Caco-2 (cell line): Measurements from ENCODE around the gene UGT1A5. TPM values are rescaled to one million over a fixed set of nuclear protein-coding genes. Genes with fewer than 3 reads are reported as not detected.

ENCODE experiments used
- BruUV-seq: library from RNA; stranded (reverse); fragments of 400-500 nt; replicated peaks from 2 replicates; lab custom pipeline; 2021; lab: Mats Ljungman, UMichigan
- CTCF ChIA-PET: fragments of 300-600 bp; sonication (Branson Sonifier 250); formaldehyde crosslinking; loops from one replicate; lab custom pipeline; 2022; ENCODE audit warnings: antibody characterized with exemption; lab: Charles Lee
- POLR2A ChIA-PET: fragments of 300-600 bp; sonication (Branson Sonifier 250); formaldehyde crosslinking; loops from one replicate; lab custom pipeline; 2022; ENCODE audit warnings: antibody characterized with exemption; lab: Charles Lee
- DNase-seq, 2 experiments: peaks; one replicate each; pipeline versions ENCODE4 v3.0.0 to v3.0.0-alpha.2; 2020 to 2022
- H3K27me3 ChIP-seq: replicated peaks from 2 replicates; pipeline ENCODE4 v1.6.0; 2011; ENCODE audit warnings: low read length; ENCODE audit not compliant: control insufficient read depth, insufficient read depth
- H3K36me3 ChIP-seq: 2 replicates; pipeline ENCODE4 v1.5.1; 2011; ENCODE audit warnings: low read length; ENCODE audit not compliant: control insufficient read depth, insufficient read depth
- H3K4me1 ChIP-seq: fragments of 250-450 bp; sonication (Bioruptor Pico); 2 replicates; pipeline ENCODE4 v1.5.1; 2020; ENCODE audit warnings: mild to moderate bottlenecking
- H3K4me3 ChIP-seq: 2 replicates; pipeline ENCODE4 v1.5.1; 2011; ENCODE audit warnings: low read depth, mild to moderate bottlenecking, control low read depth, low read length
- H3K9me3 ChIP-seq: fragments of 250-450 bp; sonication (Bioruptor Pico); 2 replicates; pipeline ENCODE4 v1.5.1; 2020; ENCODE audit warnings: mild to moderate bottlenecking, moderate library complexity
- H3K27ac Mint-ChIP-seq: one replicate; pipeline ENCODE4 v1.8.0; 2022; ENCODE audit warnings: mixed read lengths; ENCODE audit not compliant: unreplicated experiment
- H3K27me3 Mint-ChIP-seq: one replicate; pipeline ENCODE4 v1.8.0; 2022; ENCODE audit warnings: mixed read lengths; ENCODE audit not compliant: insufficient read depth, unreplicated experiment
- H3K36me3 Mint-ChIP-seq: one replicate; pipeline ENCODE4 v1.8.0; 2022; ENCODE audit warnings: mild to moderate bottlenecking, mixed read lengths; ENCODE audit not compliant: insufficient read depth, unreplicated experiment
- H3K4me1 Mint-ChIP-seq: one replicate; pipeline ENCODE4 v1.8.0; 2022; ENCODE audit warnings: low read depth, mixed read lengths; ENCODE audit not compliant: unreplicated experiment
- H3K4me3 Mint-ChIP-seq: one replicate; pipeline ENCODE4 v1.8.0; 2022; ENCODE audit warnings: mild to moderate bottlenecking, moderate library complexity, mixed read lengths; ENCODE audit not compliant: unreplicated experiment
- H3K9me3 Mint-ChIP-seq: one replicate; pipeline ENCODE4 v1.8.0; 2022; ENCODE audit warnings: mixed read lengths; ENCODE audit not compliant: unreplicated experiment
- intact Hi-C: fragments of 100-400 bp; cut with micrococcal nuclease; formaldehyde crosslinking; loops from one replicate; pipeline ENCODE4 v1.10.0; 2022; ENCODE audit not compliant: unreplicated experiment
- total RNA-seq: library from RNA; stranded (reverse); gene quantifications from 2 replicates; pipeline ENCODE4 v1.2.3, GENCODE V29; 2022
- TF ChIP-seq, protein P1 (sequence below), 2 experiments: fragments of 200-600 bp in 1 of 2; IDR thresholded peaks; 1 replicate in 1 of 2; 2 replicates in 1 of 2; pipeline versions ENCODE4 v1.5.1 to v1.8.0; 2011 to 2022; ENCODE audit warnings: antibody characterized with exemption in 1 of 2, control low read depth in 1 of 2, inconsistent platforms in 1 of 2, low read depth in 1 of 2, low read length in 1 of 2, mild to moderate bottlenecking in 1 of 2, moderate library complexity in 1 of 2; ENCODE audit not compliant: insufficient read depth in 1 of 2, severe bottlenecking in 1 of 2, unreplicated experiment in 1 of 2

UGT1A5 gene
- total RNA-seq, 1 experiment from 2014 or later: 1.2 TPM

DNA sequence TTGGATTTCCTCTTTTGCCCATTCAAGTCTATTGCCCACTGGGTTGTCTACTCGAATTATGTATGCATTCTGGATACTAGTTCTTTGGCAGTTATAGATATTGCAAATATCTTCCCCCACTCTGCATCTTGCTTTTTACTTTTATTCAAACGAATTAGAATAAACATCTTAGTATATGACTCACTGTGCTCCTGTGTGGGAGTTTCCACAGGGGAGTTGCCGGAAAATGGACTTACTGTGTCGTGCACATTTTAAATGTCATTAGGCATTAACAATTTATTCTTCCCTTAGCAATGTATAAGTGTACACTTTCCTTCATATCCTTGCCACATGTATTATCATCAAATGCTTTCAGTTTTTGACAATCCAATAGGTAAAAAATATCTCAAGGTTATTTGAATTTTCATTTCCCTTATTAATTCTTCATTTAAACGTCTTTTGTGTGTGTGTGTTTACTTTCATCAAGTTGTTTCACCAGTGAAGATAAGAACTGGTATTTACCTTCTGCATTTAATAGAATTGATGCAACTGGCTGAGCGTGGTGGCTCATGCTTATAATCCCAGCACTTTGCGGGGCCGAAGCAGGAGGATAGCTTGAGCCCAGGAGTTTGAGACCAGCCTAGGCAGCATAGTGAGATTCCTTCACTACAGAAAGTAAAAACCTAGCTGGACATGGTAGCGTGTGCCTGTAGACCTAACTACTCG is 4.6 kb upstream of the UGT1A5 start:
- Histone ChIP-seq H3K4me1 (peaks cover 31% of the 10 kb centered on the region), H3K9me3 (no peaks in the 10 kb centered on the region), H3K27me3 (no peaks in the 10 kb centered on the region), H3K36me3 (no peaks in the 10 kb centered on the region), H3K4me3 (no peak overlapping the region)
- ChIA-PET POLR2A (no interaction called here), CTCF (no interaction called here)
- Mint-ChIP-seq H3K4me1 (peaks cover 23% of the 10 kb centered on the region), H3K27me3 (no peaks in the 10 kb centered on the region), H3K4me3 (no peak overlapping the region), H3K27ac (no peak overlapping the region), H3K9me3 (peaks cover 10% of the 10 kb centered on the region), H3K36me3 (peaks cover 12% of the 10 kb centered on the region)
- no TSS peak for BruUV-seq
- intact Hi-C loops: no loop called here
- DNase-seq: no peak
- TF ChIP-seq, protein P1, sequence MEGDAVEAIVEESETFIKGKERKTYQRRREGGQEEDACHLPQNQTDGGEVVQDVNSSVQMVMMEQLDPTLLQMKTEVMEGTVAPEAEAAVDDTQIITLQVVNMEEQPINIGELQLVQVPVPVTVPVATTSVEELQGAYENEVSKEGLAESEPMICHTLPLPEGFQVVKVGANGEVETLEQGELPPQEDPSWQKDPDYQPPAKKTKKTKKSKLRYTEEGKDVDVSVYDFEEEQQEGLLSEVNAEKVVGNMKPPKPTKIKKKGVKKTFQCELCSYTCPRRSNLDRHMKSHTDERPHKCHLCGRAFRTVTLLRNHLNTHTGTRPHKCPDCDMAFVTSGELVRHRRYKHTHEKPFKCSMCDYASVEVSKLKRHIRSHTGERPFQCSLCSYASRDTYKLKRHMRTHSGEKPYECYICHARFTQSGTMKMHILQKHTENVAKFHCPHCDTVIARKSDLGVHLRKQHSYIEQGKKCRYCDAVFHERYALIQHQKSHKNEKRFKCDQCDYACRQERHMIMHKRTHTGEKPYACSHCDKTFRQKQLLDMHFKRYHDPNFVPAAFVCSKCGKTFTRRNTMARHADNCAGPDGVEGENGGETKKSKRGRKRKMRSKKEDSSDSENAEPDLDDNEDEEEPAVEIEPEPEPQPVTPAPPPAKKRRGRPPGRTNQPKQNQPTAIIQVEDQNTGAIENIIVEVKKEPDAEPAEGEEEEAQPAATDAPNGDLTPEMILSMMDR (IDR thresholded peaks at IDR 0.05; ENCODE audit: insufficient read depth in 1 of 2, low read depth in 1 of 2, low read length in 1 of 2, severe bottlenecking in 1 of 2, unreplicated experiment in 1 of 2): no peak

DNA sequence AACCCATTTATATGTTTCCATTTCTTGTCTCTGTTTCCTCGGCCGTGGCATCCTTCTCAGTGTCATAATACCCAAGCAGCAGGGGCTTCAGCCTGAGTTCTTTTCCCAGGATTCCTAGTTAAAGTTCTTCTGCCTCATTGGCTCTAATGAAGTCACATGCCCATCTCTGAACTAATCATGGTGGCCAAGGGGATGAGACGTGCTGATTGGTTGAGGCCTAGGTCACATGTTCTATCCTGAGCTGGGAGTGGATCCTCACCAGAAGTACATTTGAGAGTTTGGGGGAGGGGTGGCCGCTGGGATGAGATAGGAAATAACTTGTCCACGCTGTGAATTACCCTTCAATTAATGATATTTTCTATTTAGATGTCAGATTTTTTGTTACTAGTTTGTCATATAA is 3.8 kb upstream of the UGT1A5 start:
- Histone ChIP-seq H3K9me3 (no peaks in the 10 kb centered on the region), H3K4me1 (peaks cover 27% of the 10 kb centered on the region), H3K36me3 (no peaks in the 10 kb centered on the region), H3K4me3 (no peak overlapping the region), H3K27me3 (no peaks in the 10 kb centered on the region)
- TF ChIP-seq, protein P1 (IDR thresholded peaks at IDR 0.05; ENCODE audit: insufficient read depth in 1 of 2, low read depth in 1 of 2, low read length in 1 of 2, severe bottlenecking in 1 of 2, unreplicated experiment in 1 of 2): no peak
- peaks cover 10% of the 10 kb centered on the region for H3K36me3 Mint-ChIP-seq
- intact Hi-C loops: no loop called here
- H3K27ac Mint-ChIP-seq: no peak overlapping the region
- no peak for DNase-seq
- no peak overlapping the region for H3K4me3 Mint-ChIP-seq
- no TSS peak for BruUV-seq
- peaks cover 22% of the 10 kb centered on the region for H3K4me1 Mint-ChIP-seq
- H3K27me3 Mint-ChIP-seq: no peaks in the 10 kb centered on the region
- ChIA-PET CTCF (no interaction called here), POLR2A (no interaction called here)
- H3K9me3 Mint-ChIP-seq: peaks cover 6% of the 10 kb centered on the region

DNA sequence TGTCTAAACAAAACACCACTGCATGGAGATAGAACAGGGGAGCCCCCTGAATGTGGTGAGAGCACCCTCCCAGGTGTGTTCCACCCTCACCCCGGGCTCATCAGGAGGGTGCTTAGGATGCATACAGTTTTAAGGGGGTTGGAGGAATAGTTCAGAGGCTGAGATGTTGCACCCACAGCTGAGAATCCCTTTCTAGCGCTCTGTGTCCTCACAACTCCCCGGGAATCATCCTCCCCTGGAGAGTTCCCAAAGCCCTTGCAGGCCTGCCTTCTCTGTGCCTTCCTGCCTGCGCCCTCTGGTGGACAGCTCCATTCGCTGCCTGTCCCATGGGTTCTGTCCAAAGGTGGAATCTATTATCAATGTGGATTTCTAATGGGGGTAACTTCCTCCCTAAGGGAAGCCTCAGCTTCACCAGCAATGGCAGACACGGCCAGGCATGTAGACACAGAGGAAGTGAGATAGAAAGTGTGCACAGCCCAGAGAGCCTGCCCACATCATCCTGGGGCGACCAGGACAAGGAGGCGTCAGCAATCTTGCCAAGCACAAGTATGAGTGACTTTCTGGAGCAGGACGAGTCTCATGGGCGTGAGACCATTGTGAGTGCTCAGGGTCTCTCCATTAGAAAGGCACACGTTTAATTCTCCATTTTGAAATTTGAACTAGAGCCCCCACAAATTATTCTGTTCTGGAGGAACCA is 1.2 kb upstream of the UGT1A5 start:
- POLR2A ChIA-PET: no interaction called here
- Histone ChIP-seq H3K4me1 (peaks cover 22% of the 10 kb centered on the region), H3K27me3 (no peaks in the 10 kb centered on the region), H3K9me3 (no peaks in the 10 kb centered on the region), H3K36me3 (no peaks in the 10 kb centered on the region), H3K4me3 (no peak overlapping the region)
- Mint-ChIP-seq H3K27ac (peak overlapping the region; percentile 6), H3K4me1 (peaks cover 11% of the 10 kb centered on the region), H3K27me3 (no peaks in the 10 kb centered on the region), H3K36me3 (peaks cover 6% of the 10 kb centered on the region), H3K9me3 (no peaks in the 10 kb centered on the region), H3K4me3 (no peak overlapping the region)
- BruUV-seq: no TSS peak
- intact Hi-C loops: loop anchor here (2.0 to 5.0 kb wide), 3 partner anchors 129 to 231 kb away; partner anchors contain the start of gene USP40
- DNase-seq: peak; percentile 75 to 78
- CTCF ChIA-PET: no interaction called here
- TF ChIP-seq, protein P1 (IDR thresholded peaks at IDR 0.05; ENCODE audit: insufficient read depth in 1 of 2, low read depth in 1 of 2, low read length in 1 of 2, severe bottlenecking in 1 of 2, unreplicated experiment in 1 of 2): peak; percentile 64 to 78
